NT2/D1 (cell line): Measurements from ENCODE around the gene LRCOL1.
A peak's percentile ranks its signal among the peaks of the same experiment; 100 is the strongest.

Source experiments
- DNase-seq: peaks from one replicate; pipeline ENCODE4 v3.0.0-alpha.2; 2011; ENCODE audit warnings: low read depth, low spot score
- H3K27me3 ChIP-seq: 2 replicates; pipeline ENCODE4 v1.6.0; 2011; ENCODE audit warnings: mild to moderate bottlenecking; ENCODE audit not compliant: insufficient read length, insufficient read depth
- H3K36me3 ChIP-seq: 2 replicates; pipeline ENCODE4 v1.6.1; 2011; ENCODE audit warnings: mild to moderate bottlenecking, low read length, mixed read lengths; ENCODE audit not compliant: insufficient read depth, insufficient read length
- H3K4me1 ChIP-seq: 2 replicates; pipeline ENCODE4 v1.5.1; 2011; ENCODE audit not compliant: insufficient read depth, insufficient read length
- H3K4me3 ChIP-seq: 2 replicates; pipeline ENCODE4 v1.5.1; 2011; ENCODE audit warnings: low read depth; ENCODE audit not compliant: insufficient read length
- H3K9ac ChIP-seq: 2 replicates; pipeline ENCODE4 v1.6.0; 2011; ENCODE audit warnings: low read depth; ENCODE audit not compliant: insufficient read length
- H3K9me3 ChIP-seq: 2 replicates; pipeline ENCODE4 v1.5.1; 2011; ENCODE audit warnings: mild to moderate bottlenecking, low read length; ENCODE audit not compliant: insufficient read depth
- SUZ12 ChIP-seq: IDR thresholded peaks from 2 replicates; pipeline ENCODE4 v1.6.1; 2011; ENCODE audit not compliant: insufficient read length, insufficient read depth; ENCODE audit errors: extremely low read depth
- YY1 ChIP-seq: IDR thresholded peaks from 2 replicates; pipeline ENCODE4 v1.6.1; 2011; ENCODE audit not compliant: insufficient read length, insufficient read depth
- ZNF274 ChIP-seq: IDR thresholded peaks from 2 replicates; pipeline ENCODE4 v1.6.1; 2011; ENCODE audit warnings: mild to moderate bottlenecking, low read depth, low read length

Gene LRCOL1

GRCh38 chr12:132606927-132607326 is 3.5 kb downstream of the LRCOL1 start:
- TF ChIP-seq YY1 (no peak), ZNF274 (no peak), SUZ12 (no peak)
- Histone ChIP-seq H3K9me3 (peaks cover 11% of the 10 kb centered on the region; the same call in 1 of the 2 replicates), H3K27me3 (peaks cover 98% of the 10 kb centered on the region), H3K9ac (no peak overlapping the region), H3K4me1 (peaks cover 12% of the 10 kb centered on the region), H3K36me3 (no peaks in the 10 kb centered on the region), H3K4me3 (no peak overlapping the region)
- DNase-seq: no peak

- H3K36me3 ChIP-seq: no peaks in the 10 kb centered on the region
- peaks cover 12% of the 10 kb centered on the region for H3K4me1 ChIP-seq
- no peak overlapping the region for H3K4me3 ChIP-seq
- peaks cover 98% of the 10 kb centered on the region for H3K27me3 ChIP-seq
- H3K9me3 ChIP-seq: peaks cover 6% of the 10 kb centered on the region; the same call in 1 of the 2 replicates
- H3K9ac ChIP-seq: no peak overlapping the region
- DNase-seq: no peak
- no peak for TF ChIP-seq ZNF274
- no peak for TF ChIP-seq YY1
- no peak for TF ChIP-seq SUZ12
Measured at GRCh38 chr12:132606466-132606865, 3.9 kb downstream of the LRCOL1 start.

- DNase-seq: no peak
- H3K9ac ChIP-seq: no peak overlapping the region
- no peak overlapping the region for H3K4me3 ChIP-seq
- H3K9me3 ChIP-seq: peaks cover under 1% of the 10 kb centered on the region; the same call in 1 of the 2 replicates
- H3K27me3 ChIP-seq: peaks cover 98% of the 10 kb centered on the region
- H3K36me3 ChIP-seq: no peaks in the 10 kb centered on the region
- peaks cover 13% of the 10 kb centered on the region for H3K4me1 ChIP-seq
- no peak for TF ChIP-seq ZNF274
- no peak for TF ChIP-seq YY1
- TF ChIP-seq SUZ12: no peak
Measured at GRCh38 chr12:132605892-132606291, 4.5 kb downstream of the LRCOL1 start.

- Histone ChIP-seq H3K4me1 (peaks cover 21% of the 10 kb centered on the region), H3K36me3 (no peaks in the 10 kb centered on the region), H3K9me3 (no peaks in the 10 kb centered on the region), H3K9ac (no peak overlapping the region), H3K4me3 (no peak overlapping the region), H3K27me3 (peaks cover 98% of the 10 kb centered on the region)
- DNase-seq: no peak
- TF ChIP-seq SUZ12: no peak
- TF ChIP-seq ZNF274: no peak
- TF ChIP-seq YY1: no peak
Measured at GRCh38 chr12:132604668-132605441, 5.5 kb downstream of the LRCOL1 start.

GRCh38 chr12:132604151-132604618 is 6.2 kb downstream of the LRCOL1 start:
- Histone ChIP-seq H3K4me3 (no peak overlapping the region), H3K9ac (peak overlapping the region; percentile 18), H3K4me1 (peaks cover 21% of the 10 kb centered on the region), H3K9me3 (no peaks in the 10 kb centered on the region), H3K36me3 (no peaks in the 10 kb centered on the region), H3K27me3 (peaks cover 94% of the 10 kb centered on the region)
- no peak for DNase-seq
- TF ChIP-seq YY1 (no peak), SUZ12 (no peak), ZNF274 (no peak)

- Histone ChIP-seq H3K27me3 (peaks cover 87% of the 10 kb centered on the region), H3K9me3 (no peaks in the 10 kb centered on the region), H3K9ac (peak overlapping the region; percentile 18), H3K4me1 (peaks cover 21% of the 10 kb centered on the region), H3K36me3 (no peaks in the 10 kb centered on the region), H3K4me3 (no peak overlapping the region)
- no peak for DNase-seq
- no peak for TF ChIP-seq YY1
- no peak for TF ChIP-seq SUZ12
- TF ChIP-seq ZNF274: no peak
Measured at GRCh38 chr12:132603240-132604150, 6.9 kb downstream of the LRCOL1 start.

DNA sequence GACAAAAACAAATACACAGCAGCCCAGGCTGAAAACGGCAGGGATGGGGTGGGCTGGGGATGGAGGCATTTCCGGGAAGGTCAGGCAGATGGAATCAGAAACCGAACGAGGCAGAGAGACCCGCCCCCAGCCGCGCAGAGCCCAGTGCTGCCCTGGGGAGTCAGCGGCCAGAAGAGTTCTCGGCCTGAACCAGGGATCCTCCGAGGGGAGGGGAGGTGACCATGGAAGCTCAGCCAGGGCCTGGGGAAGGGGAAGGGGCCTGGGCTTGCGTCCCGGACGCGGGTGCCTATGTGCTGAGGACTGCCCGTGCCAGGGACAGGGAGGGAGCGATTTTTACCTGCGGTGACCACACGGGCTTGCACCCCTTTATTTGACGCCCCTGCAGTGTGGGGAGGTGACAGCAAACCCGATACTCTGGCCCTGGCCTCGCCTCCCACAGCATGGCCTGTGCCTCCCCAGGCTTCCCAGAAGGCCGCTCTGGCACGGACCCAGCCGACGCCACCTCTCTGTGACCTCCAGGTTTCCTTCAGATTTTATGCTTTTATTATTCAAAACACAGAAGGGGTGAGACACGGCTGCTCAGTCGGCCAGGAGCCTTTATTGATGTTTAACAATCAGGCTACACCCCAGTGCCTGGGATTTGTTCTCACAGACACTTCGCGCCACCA is 7.7 kb downstream of the LRCOL1 start:
- no peak overlapping the region for H3K4me3 ChIP-seq
- no peaks in the 10 kb centered on the region for H3K9me3 ChIP-seq
- TF ChIP-seq YY1 (no peak), ZNF274 (no peak), SUZ12 (no peak)
- H3K27me3 ChIP-seq: peaks cover 79% of the 10 kb centered on the region
- no peak for DNase-seq
- no peak overlapping the region for H3K9ac ChIP-seq
- no peaks in the 10 kb centered on the region for H3K36me3 ChIP-seq
- H3K4me1 ChIP-seq: peaks cover 21% of the 10 kb centered on the region
